ENCODE results near the gene ZNF853. TPM values are rescaled to one million over a fixed set of nuclear protein-coding genes. Genes with fewer than 3 reads are reported as not detected.

ZNF853 gene
- total RNA-seq, 1 donor from 2014 or later = 6.2 TPM

DNA sequence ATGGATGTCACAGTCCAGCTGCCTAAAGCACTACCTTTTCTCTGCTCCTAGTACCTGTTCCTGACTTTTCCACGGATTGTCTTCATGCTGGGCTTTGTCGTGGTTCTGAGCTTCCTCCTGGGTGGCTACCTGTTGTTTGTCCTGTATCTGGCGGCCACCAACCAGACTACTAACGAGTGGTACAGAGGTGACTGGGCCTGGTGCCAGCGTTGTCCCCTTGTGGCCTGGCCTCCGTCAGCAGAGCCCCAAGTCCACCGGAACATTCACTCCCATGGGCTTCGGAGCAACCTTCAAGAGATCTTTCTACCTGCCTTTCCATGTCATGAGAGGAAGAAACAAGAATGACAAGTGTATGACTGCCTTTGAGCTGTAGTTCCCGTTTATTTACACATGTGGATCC is 26.8 kb upstream of the ZNF853 start:
- Histone ChIP-seq H3K79me2 (ENCODE audit: low read depth) (peaks cover 20% of the 10 kb centered on the region), H2AFZ (replicated peaks) (no peak overlapping the region), H3K36me3 (peaks cover 8% of the 10 kb centered on the region), H3K27me3 (no peaks in the 10 kb centered on the region), H3K4me2 (no peak overlapping the region), H4K20me1 (ENCODE audit: low read depth) (peaks cover 12% of the 10 kb centered on the region), H3K9ac (no peak overlapping the region), H3F3A (ENCODE audit: low read depth) (peaks cover 19% of the 10 kb centered on the region), H3K4me1 (peaks cover 9% of the 10 kb centered on the region), H3K27ac (no peak overlapping the region), H3K9me3 (ENCODE audit: low read depth) (no peaks in the 10 kb centered on the region), H3K4me3 (no peak overlapping the region)
- Mint-ChIP-seq H3K36me3 (peaks cover 19% of the 10 kb centered on the region), H3K4me1 (peaks cover 10% of the 10 kb centered on the region), H3K27ac (peak overlapping the region; percentile 67), H3K27me3 (ENCODE audit: insufficient read depth, low read depth) (peaks cover 8% of the 10 kb centered on the region), H3K9me3 (no peaks in the 10 kb centered on the region), H3K4me3 (peak overlapping the region; percentile 90)
- TF ChIP-seq, protein P1, sequence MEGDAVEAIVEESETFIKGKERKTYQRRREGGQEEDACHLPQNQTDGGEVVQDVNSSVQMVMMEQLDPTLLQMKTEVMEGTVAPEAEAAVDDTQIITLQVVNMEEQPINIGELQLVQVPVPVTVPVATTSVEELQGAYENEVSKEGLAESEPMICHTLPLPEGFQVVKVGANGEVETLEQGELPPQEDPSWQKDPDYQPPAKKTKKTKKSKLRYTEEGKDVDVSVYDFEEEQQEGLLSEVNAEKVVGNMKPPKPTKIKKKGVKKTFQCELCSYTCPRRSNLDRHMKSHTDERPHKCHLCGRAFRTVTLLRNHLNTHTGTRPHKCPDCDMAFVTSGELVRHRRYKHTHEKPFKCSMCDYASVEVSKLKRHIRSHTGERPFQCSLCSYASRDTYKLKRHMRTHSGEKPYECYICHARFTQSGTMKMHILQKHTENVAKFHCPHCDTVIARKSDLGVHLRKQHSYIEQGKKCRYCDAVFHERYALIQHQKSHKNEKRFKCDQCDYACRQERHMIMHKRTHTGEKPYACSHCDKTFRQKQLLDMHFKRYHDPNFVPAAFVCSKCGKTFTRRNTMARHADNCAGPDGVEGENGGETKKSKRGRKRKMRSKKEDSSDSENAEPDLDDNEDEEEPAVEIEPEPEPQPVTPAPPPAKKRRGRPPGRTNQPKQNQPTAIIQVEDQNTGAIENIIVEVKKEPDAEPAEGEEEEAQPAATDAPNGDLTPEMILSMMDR (IDR thresholded peaks at IDR 0.05) = no peak
- TF ChIP-seq EZH2 (IDR thresholded peaks at IDR 0.05) = no peak
- no peak for TF ChIP-seq EZH2phosphoT487 (IDR thresholded peaks at IDR 0.05)
- no peak for DNase-seq (ENCODE audit: low spot score)

DNA sequence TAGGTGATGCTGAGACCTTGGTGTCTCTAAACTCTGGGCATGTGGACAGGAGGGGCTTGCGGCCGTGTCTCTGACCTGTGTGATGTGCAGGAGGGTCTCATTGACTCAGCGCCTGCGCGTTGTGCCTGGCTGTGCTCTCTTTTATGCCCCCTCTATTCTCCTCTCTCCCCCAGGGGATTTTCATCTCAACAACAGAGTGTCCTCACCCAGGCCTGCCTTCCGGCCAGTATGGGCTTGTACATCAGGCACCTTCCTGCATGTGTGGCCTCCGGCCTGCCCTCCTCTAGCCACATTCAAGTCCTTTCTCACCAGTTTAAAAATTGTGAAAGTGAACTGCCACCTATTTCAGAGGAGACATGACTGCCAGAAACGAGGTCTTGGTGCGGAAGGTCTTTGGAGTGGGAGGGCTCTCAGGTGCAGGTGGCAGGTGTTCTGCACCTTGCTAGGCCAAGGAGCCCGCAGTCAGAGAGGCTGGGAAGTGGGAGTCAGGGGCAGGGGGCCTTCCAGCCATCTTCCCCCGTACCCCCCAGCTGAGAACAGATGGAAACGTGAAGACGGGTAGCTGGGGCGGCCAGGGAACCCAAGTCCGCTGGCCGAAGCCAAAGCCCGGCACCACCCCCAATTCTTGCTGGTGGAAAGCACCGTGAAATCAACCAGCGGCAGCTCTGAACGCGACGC is 26.1 kb upstream of the ZNF853 start:
- Histone ChIP-seq H3K4me2 (peak overlapping the region; percentile 77), H3K27ac (no peak overlapping the region), H4K20me1 (ENCODE audit: low read depth) (peaks cover 12% of the 10 kb centered on the region), H3K79me2 (ENCODE audit: low read depth) (peaks cover 20% of the 10 kb centered on the region), H3K36me3 (peaks cover 8% of the 10 kb centered on the region), H3K27me3 (no peaks in the 10 kb centered on the region), H3K4me1 (peaks cover 9% of the 10 kb centered on the region), H3K9me3 (ENCODE audit: low read depth) (no peaks in the 10 kb centered on the region), H3F3A (ENCODE audit: low read depth) (peaks cover 19% of the 10 kb centered on the region), H2AFZ (replicated peaks) (peak overlapping the region; percentile 77), H3K9ac (no peak overlapping the region), H3K4me3 (peak overlapping the region; percentile 82)
- Mint-ChIP-seq H3K9me3 (no peaks in the 10 kb centered on the region), H3K27me3 (ENCODE audit: insufficient read depth, low read depth) (peaks cover 8% of the 10 kb centered on the region), H3K36me3 (peaks cover 17% of the 10 kb centered on the region), H3K27ac (peak overlapping the region; percentile 76), H3K4me3 (peak overlapping the region; percentile 90), H3K4me1 (peaks cover 10% of the 10 kb centered on the region)
- TF ChIP-seq EZH2phosphoT487 (IDR thresholded peaks at IDR 0.05) (no peak), EZH2 (IDR thresholded peaks at IDR 0.05) (no peak)
- TF ChIP-seq, protein P1 (IDR thresholded peaks at IDR 0.05) = no peak
- DNase-seq (ENCODE audit: low spot score) = no peak

DNA sequence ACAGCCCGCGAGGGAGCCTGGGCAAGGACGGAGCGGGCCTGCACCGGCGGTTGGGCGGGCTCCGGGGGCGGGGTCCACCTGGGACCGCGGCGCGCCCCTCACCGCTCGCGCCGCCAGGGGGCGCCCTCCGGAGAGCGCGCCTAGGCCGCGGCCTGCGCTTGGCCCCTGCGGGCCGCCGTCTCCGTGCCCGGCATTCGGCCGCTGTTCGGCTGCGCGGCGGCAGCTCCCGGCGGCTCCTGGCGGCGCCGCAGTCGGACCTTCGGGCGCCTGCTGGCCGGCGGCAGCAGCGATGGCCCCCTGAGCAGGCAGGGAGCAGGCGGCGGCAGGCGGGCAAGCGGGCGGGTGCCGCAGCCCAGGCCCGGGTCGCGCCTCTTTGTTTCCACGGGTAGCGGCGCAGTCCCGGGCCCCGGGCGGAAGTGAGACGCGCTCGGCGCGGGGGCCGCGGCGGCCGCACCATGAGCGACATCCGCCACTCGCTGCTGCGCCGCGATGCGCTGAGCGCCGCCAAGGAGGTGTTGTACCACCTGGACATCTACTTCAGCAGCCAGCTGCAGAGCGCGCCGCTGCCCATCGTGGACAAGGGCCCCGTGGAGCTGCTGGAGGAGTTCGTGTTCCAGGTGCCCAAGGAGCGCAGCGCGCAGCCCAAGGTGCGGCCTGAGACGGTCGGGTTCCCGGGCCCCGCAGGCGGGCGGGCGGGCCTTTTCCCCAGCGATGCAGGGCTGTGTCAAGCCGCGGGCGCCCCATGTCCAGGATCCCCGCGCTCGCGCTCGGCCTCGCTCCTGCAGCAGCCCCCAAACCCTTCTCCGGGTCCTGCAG is 25.4 kb upstream of the ZNF853 start, which contains the start of gene INTS15:
TSS of gene INTS15 (plus strand) at position 193 of the 816 bp plus-strand sequence. CDS start at position 456, 263 bp downstream.
- H3K79me2 ChIP-seq (ENCODE audit: low read depth) = peaks cover 20% of the 10 kb centered on the region
- peaks cover 12% of the 10 kb centered on the region for H4K20me1 ChIP-seq (ENCODE audit: low read depth)
- peak within 1 kb of the TSS; percentile 20 for H3K27ac ChIP-seq
- H3K27me3 Mint-ChIP-seq (ENCODE audit: insufficient read depth, low read depth) = peaks cover 7% of the 10 kb centered on the region
- DNase-seq (ENCODE audit: low spot score) = peak; percentile 94
- H3F3A ChIP-seq (ENCODE audit: low read depth) = peaks cover 19% of the 10 kb centered on the region
- no peaks in the 10 kb centered on the region for H3K27me3 ChIP-seq
- peak within 1 kb of the TSS; percentile 82 for H3K4me3 ChIP-seq
- H3K4me2 ChIP-seq = peak within 1 kb of the TSS; percentile 80
- peaks cover 13% of the 10 kb centered on the region for H3K36me3 Mint-ChIP-seq
- peaks cover 8% of the 10 kb centered on the region for H3K36me3 ChIP-seq
- peak within 1 kb of the TSS; percentile 86 for H3K27ac Mint-ChIP-seq
- peaks cover 9% of the 10 kb centered on the region for H3K4me1 ChIP-seq
- peaks cover 10% of the 10 kb centered on the region for H3K4me1 Mint-ChIP-seq
- H3K9me3 Mint-ChIP-seq = no peaks in the 10 kb centered on the region
- H3K9ac ChIP-seq = peak within 1 kb of the TSS; percentile 64
- peak within 1 kb of the TSS; percentile 82 for H2AFZ ChIP-seq (replicated peaks)
- peak within 1 kb of the TSS; percentile 91 for H3K4me3 Mint-ChIP-seq
- TF ChIP-seq EZH2 (IDR thresholded peaks at IDR 0.05) (peak; percentile 37), EZH2phosphoT487 (IDR thresholded peaks at IDR 0.05) (no peak)
- TF ChIP-seq, protein P1 (IDR thresholded peaks at IDR 0.05) = peak; percentile 66
- no peaks in the 10 kb centered on the region for H3K9me3 ChIP-seq (ENCODE audit: low read depth)
